Mucosa of descending colon (tissue), 3 donors: Measurements from ENCODE around the gene ACE2. TPM values are rescaled to one million over a fixed set of nuclear protein-coding genes. Genes with fewer than 3 reads are reported as not detected.

Source experiments
- ATAC-seq: fragments of 200-7000 bp; cut with Tn5 transposase; one replicate; pipeline ENCODE4 v1.9.1; 2020; ENCODE audit warnings: mild to moderate bottlenecking, moderate library complexity
- DNase-seq, 3 donors: peaks; one replicate each; pipeline ENCODE4 v3.0.0-alpha.2; 2020
- H3K36me3 ChIP-seq: fragments of 200-600 bp; one replicate; pipeline ENCODE4 v1.8.0; 2021; ENCODE audit warnings: low read depth, mild to moderate bottlenecking
- H3K4me1 ChIP-seq: fragments of 200-600 bp; one replicate; pipeline ENCODE4 v1.8.0; 2021; ENCODE audit warnings: low read depth, mild to moderate bottlenecking
- H3K4me3 ChIP-seq: fragments of 200-600 bp; one replicate; pipeline ENCODE4 v1.8.0; 2021; ENCODE audit warnings: mild to moderate bottlenecking
- H3K9me3 ChIP-seq: fragments of 200-600 bp; one replicate; pipeline ENCODE4 v1.8.0; 2021; ENCODE audit warnings: mild to moderate bottlenecking
- CTCF ChIP-seq: fragments of 200-600 bp; IDR thresholded peaks from one replicate; pipeline ENCODE4 v1.8.0; 2022; ENCODE audit warnings: antibody characterized with exemption, mild to moderate bottlenecking
- intact Hi-C, 2 donors: fragments of 100-400 bp; cut with DNase I in 1 of 2; cut with micrococcal nuclease in 1 of 2; formaldehyde crosslinking; loops; one replicate each; pipeline versions ENCODE4 v1.11.0 to v1.11.1; 2022; cut with DNase I, micrococcal nuclease
- total RNA-seq, 3 donors: library from RNA; stranded (reverse); fragmentation: NEBNext Ultra II Directional in 2 of 3; extraction: Animal tissue kit (Norgen Biotek cat#: 25700) in 2 of 3; gene quantifications; one replicate each; pipeline versions ENCODE4 v1.2.1 to v1.2.4, GENCODE V29; 2021 to 2023
- donor health status: DM: no; HTN: no; CAD: no; lungs with moderate emphysema.
- donor health status: DM: no; HTN: no; CAD: no.
- donor health status: DM: no; HTN: yes; CAD: no.

ACE2 gene
- total RNA-seq, 3 donors from 2014 or later: 23.1 to 40.8 (median 23.2) TPM

GRCh38 chrX:15566244-15566643 lies 34.5 kb downstream of the ACE2 start:
- Histone ChIP-seq H3K4me1 (no peaks in the 10 kb centered on the region), H3K4me3 (no peak overlapping the region), H3K36me3 (no peaks in the 10 kb centered on the region), H3K9me3 (no peaks in the 10 kb centered on the region)
- no peak for TF ChIP-seq CTCF
- intact Hi-C loops: loop anchor here in 1 of 2 donors (5.0 kb wide), 1 partner anchor 69 kb away; no protein-coding TSS in a partner anchor
- ATAC-seq: no peak
- DNase-seq: no peak

- DNase-seq: peak; percentile 53 to 78 (median 67)
- no peak overlapping the region for H3K4me3 ChIP-seq
- peak; percentile 6 for TF ChIP-seq CTCF
- peak; percentile 97 for ATAC-seq
- intact Hi-C loops: loop anchor here in 1 of 2 donors (5.0 kb wide), 1 partner anchor 68 kb away; no protein-coding TSS in a partner anchor
- H3K36me3 ChIP-seq: no peaks in the 10 kb centered on the region
- no peaks in the 10 kb centered on the region for H3K4me1 ChIP-seq
- no peaks in the 10 kb centered on the region for H3K9me3 ChIP-seq
Observed at GRCh38 chrX:15564981-15565579, 35.7 kb downstream of the ACE2 start.

- TF ChIP-seq CTCF: no peak
- Histone ChIP-seq H3K36me3 (no peaks in the 10 kb centered on the region), H3K4me3 (no peak overlapping the region), H3K4me1 (no peaks in the 10 kb centered on the region), H3K9me3 (no peaks in the 10 kb centered on the region)
- DNase-seq (peak; percentile 49 to 57 (median 55)), ATAC-seq (peak; percentile 83)
- intact Hi-C loops: no loop called here
Observed at GRCh38 chrX:15563056-15563455, 37.7 kb downstream of the ACE2 start.

GRCh38 chrX:15560924-15561323 lies 39.8 kb downstream of the ACE2 start:
- H3K36me3 ChIP-seq: no peaks in the 10 kb centered on the region
- TF ChIP-seq CTCF: no peak
- no peaks in the 10 kb centered on the region for H3K9me3 ChIP-seq
- no peaks in the 10 kb centered on the region for H3K4me1 ChIP-seq
- DNase-seq (no peak), ATAC-seq (no peak)
- intact Hi-C loops: no loop called here
- no peak overlapping the region for H3K4me3 ChIP-seq

GRCh38 chrX:15559227-15559626 lies 41.5 kb downstream of the ACE2 start:
- no peak for DNase-seq
- no peak for ATAC-seq
- Histone ChIP-seq H3K36me3 (no peaks in the 10 kb centered on the region), H3K4me1 (no peaks in the 10 kb centered on the region), H3K9me3 (no peaks in the 10 kb centered on the region), H3K4me3 (no peak overlapping the region)
- intact Hi-C loops: no loop called here
- no peak for TF ChIP-seq CTCF
